ENCODE results near the gene AGO1.
"Not testable (repeated sequence)": the region's sequence is repeated elsewhere in the genome, so short reads cannot be mapped to it uniquely, and the experiment has no call there.

Gene AGO1

GRCh38 chr1:35869245-35869950 lies 13.6 kb upstream of the AGO1 start:
- not testable (repeated sequence) for DNase-seq (ENCODE audit: low spot score)

GRCh38 chr1:35870651-35871309 lies 12.2 kb upstream of the AGO1 start:
- no peak for DNase-seq (ENCODE audit: low spot score)

GRCh38 chr1:35873243-35873750 lies 9.7 kb upstream of the AGO1 start:
- DNase-seq (ENCODE audit: low spot score), result no peak

GRCh38 chr1:35874115-35874514 lies 8.9 kb upstream of the AGO1 start:
- DNase-seq (ENCODE audit: low spot score), result not testable (repeated sequence)

GRCh38 chr1:35876988-35877387 lies 6.0 kb upstream of the AGO1 start:
- no peak for DNase-seq (ENCODE audit: low spot score)

- DNase-seq (ENCODE audit: low spot score), result no peak
Measured at GRCh38 chr1:35881850-35882273, 1.1 kb upstream of the AGO1 start.

GRCh38 chr1:35882586-35882944 lies 444 bp upstream of the AGO1 start:
- DNase-seq (ENCODE audit: low spot score), result no peak

GRCh38 chr1:35883635-35884101 lies 659 bp downstream of the AGO1 start:
- peak; percentile 43 for DNase-seq (ENCODE audit: low spot score)

GRCh38 chr1:35884934-35885333 lies 1.9 kb downstream of the AGO1 start:
- DNase-seq (ENCODE audit: low spot score), result no peak

- DNase-seq (ENCODE audit: low spot score), result peak; percentile 15
Measured at GRCh38 chr1:35885961-35886558, 3.1 kb downstream of the AGO1 start.

- no peak for DNase-seq (ENCODE audit: low spot score)
Measured at GRCh38 chr1:35886577-35887431, 3.8 kb downstream of the AGO1 start.

GRCh38 chr1:35887508-35887907 lies 4.5 kb downstream of the AGO1 start:
- DNase-seq (ENCODE audit: low spot score), result no peak

GRCh38 chr1:35888255-35888654 lies 5.2 kb downstream of the AGO1 start:
- DNase-seq (ENCODE audit: low spot score), result no peak

GRCh38 chr1:35888981-35889380 lies 6.0 kb downstream of the AGO1 start:
- DNase-seq (ENCODE audit: low spot score), result not testable (repeated sequence)

GRCh38 chr1:35893051-35893879 lies 10.3 kb downstream of the AGO1 start:
- no peak for DNase-seq (ENCODE audit: low spot score)

GRCh38 chr1:35894183-35894582 lies 11.2 kb downstream of the AGO1 start:
- no peak for DNase-seq (ENCODE audit: low spot score)

GRCh38 chr1:35894656-35895055 lies 11.6 kb downstream of the AGO1 start:
- DNase-seq (ENCODE audit: low spot score), result no peak

- DNase-seq (ENCODE audit: low spot score), result no peak
Measured at GRCh38 chr1:35899941-35900340, 16.9 kb downstream of the AGO1 start.

GRCh38 chr1:35901235-35901634 lies 18.2 kb downstream of the AGO1 start:
- DNase-seq (ENCODE audit: low spot score), result no peak

GRCh38 chr1:35902671-35903070 lies 19.7 kb downstream of the AGO1 start:
- no peak for DNase-seq (ENCODE audit: low spot score)

- no peak for DNase-seq (ENCODE audit: low spot score)
Measured at GRCh38 chr1:35914717-35915116, 31.7 kb downstream of the AGO1 start.

All from cerebellar cortex (tissue), 1 donor.